Hypothalamus (tissue), 51 donors: ENCODE results near the gene ACSM5.
"Not testable (repeated sequence)": the region's sequence is repeated elsewhere in the genome, so short reads cannot be mapped to it uniquely, and the experiment has no call there.

Experiments used
- DNase-seq, 51 donors: peaks; one replicate each; lab custom pipeline; 2025; lab: John Stamatoyannopoulos, UW

ACSM5 gene

DNA sequence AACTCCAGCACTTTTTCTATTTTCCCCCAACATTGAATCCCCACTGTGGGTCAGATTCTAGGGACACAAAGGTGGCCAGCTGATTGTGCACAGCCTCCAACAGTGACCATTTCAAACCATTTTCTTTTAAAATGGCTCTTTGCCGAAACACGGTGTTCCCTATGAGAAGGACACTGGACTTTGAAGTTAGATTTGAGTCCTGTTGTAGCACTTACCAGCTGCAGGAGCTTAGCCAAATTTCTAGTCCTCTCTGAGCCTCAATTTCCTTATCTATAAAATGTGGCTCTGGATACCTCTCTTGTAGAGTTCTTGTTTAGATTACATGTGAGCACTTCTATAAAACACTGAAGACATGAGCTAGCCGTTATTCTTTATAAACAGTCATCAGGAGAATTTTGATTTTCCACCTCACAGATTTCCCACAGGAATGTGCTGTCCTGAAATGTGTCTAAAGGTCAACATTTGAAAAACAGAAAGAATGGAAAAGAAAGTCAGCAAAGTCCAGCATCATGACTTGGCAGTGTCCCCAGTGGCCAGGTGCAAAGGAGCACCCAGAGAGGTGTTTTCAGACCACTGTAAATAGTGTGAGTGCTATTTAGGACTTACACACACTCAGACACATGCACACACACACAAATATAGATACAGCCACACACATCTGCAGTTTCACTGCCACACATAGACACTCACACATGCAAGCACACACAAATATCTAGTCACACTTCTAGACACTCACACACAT lies 37.5 kb downstream of the ACSM5 start:
- not testable (repeated sequence) for DNase-seq

DNA sequence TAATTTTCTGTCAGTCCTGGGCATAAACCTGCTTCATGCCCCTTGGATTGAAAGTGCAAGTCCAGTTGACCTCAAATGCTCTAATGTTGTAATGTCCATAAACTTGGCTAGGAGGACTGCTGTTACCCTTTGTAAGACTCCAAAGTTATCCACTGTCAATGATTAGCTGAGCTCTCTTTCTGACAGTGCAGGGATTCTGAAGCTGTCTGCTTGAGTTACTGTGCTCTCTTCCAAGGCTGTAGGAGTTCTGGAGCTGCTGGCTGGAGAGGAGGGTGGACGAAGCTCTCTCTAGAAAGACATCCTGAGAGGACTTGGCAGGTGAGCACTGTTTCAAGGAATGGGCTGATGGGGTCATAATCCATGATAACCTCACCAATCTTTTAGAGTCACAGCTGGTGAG lies 42.0 kb downstream of the ACSM5 start, which contains the start of gene ACSM2A:
Gene ACSM2A (plus strand): TSS at position 158 of the 400 bp plus-strand sequence. CDS start 8,594 bp downstream, outside the sequence.
- DNase-seq = not testable (repeated sequence)

DNA sequence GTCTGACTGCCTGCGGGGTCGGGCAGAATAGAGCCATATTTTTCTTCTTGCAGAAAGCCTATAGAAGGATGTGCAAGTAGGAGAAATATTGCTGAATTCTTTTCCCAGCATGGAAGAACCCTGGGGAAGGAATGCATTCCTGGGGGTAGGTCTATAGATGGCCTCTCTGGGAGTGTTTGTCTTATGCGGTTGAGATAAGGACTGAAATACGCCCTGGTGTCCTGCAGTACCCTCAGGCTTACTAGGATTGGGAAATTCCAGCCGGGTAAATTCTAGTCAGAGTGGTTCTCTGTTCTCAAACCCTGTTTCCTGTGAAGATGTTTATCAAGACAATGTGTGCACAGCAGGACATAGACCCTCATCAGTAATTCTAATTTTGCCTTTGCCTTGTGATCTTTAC lies 44.3 kb downstream of the ACSM5 start:
- DNase-seq = not testable (repeated sequence)

GRCh38 chr16:20459227-20459626 lies 49.9 kb downstream of the ACSM5 start:
- not testable (repeated sequence) for DNase-seq

DNA sequence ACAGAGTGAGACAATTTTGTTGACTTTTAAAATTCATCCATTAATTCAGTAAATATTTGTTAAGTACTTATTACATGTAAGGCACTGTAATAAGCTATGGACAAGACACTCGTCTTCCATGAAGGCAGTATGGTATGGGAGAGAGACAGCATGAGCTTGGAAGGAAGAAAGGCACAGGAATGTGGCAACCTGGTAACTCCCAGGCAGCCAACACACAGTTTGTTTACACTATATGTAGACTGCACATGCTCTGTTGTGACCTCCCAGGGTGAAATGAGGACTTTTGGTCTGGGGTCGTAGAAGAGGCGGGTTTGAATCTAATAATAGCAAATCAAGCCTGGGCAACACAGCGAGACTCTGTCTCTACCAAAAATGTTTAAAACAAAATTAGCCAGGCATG lies 51.0 kb downstream of the ACSM5 start:
- not testable (repeated sequence) for DNase-seq

DNA sequence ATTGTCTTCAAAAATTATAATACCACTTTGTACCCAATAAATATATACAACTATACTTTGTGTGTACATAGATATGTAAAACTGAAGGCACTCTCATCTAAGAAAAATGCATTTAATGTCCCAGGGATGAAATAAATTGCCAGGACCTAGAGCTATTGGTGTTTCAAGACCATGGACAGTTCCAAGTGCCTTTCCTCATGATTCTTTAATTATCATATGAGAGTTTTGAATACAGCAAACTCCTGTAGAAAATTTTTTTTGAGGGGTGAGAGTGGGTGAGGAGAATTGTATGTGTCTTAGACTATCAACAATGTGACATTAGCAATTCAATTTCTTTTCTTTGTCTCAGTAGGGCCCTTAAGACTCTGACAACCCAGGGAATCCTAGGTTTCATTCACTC lies 59.6 kb downstream of the ACSM5 start:
- not testable (repeated sequence) for DNase-seq

DNA sequence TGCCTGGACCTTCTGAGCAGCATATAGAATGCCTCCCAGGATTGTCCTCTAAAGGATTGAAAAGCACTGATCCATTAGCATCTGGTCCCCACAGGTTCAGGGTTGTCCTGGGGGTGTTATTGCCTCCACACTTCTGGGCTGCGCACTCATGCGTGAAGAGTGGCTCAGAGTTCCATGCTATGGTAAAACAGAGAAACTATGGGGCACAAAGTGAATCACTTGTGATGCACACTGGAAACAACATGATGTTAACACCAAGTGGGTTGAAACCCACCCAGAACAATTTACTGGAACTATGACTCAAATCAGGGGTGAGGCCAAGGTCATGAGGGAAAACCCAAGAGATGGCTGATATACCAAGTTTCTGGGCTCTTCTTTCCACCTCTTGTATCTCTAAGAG lies 60.6 kb downstream of the ACSM5 start:
- not testable (repeated sequence) for DNase-seq

- DNase-seq = not testable (repeated sequence)
Measured at GRCh38 chr16:20470732-20471131, 61.4 kb downstream of the ACSM5 start.

GRCh38 chr16:20477188-20477744 lies 67.9 kb downstream of the ACSM5 start:
- DNase-seq = not testable (repeated sequence)

- not testable (repeated sequence) for DNase-seq
Measured at GRCh38 chr16:20483989-20484388, 74.7 kb downstream of the ACSM5 start.

- no peak for DNase-seq
Measured at GRCh38 chr16:20484726-20485125, 75.4 kb downstream of the ACSM5 start.

- no peak for DNase-seq
Measured at GRCh38 chr16:20485408-20485807, 76.1 kb downstream of the ACSM5 start.
